AG09319 (cell line): ENCODE measurements around the gene BOD1L2.

ENCODE experiments used
- DNase-seq: peaks from one replicate; pipeline ENCODE4 v3.0.0-alpha.2; 2010; ENCODE audit warnings: low read depth; ENCODE audit errors: extremely low read depth
- TF ChIP-seq, protein P1 (sequence below): IDR thresholded peaks from 2 replicates; pipeline ENCODE4 v1.5.1; 2011; ENCODE audit warnings: low read depth, mild to moderate bottlenecking, inconsistent platforms, low read length, moderate library complexity

BOD1L2 gene

DNA sequence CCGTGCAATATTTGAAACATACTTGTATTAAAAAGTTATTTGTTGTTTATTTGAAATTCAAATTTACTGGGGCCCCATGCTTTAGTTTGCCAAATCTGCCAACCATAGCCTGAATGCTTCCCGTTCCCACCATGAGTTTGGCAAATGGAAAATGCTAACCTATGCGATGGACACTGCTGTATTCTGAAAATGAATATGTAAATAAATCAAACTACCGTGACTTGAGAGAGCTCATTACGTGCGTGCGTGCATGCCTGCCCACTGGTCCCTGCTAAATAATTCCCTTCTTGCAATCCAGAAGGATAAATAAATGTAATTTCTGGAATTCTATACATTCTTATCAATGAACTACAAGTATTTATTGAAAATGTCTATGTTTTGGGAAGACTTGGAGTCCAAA, 3.2 kb downstream of the BOD1L2 start:
- TF ChIP-seq, protein P1, sequence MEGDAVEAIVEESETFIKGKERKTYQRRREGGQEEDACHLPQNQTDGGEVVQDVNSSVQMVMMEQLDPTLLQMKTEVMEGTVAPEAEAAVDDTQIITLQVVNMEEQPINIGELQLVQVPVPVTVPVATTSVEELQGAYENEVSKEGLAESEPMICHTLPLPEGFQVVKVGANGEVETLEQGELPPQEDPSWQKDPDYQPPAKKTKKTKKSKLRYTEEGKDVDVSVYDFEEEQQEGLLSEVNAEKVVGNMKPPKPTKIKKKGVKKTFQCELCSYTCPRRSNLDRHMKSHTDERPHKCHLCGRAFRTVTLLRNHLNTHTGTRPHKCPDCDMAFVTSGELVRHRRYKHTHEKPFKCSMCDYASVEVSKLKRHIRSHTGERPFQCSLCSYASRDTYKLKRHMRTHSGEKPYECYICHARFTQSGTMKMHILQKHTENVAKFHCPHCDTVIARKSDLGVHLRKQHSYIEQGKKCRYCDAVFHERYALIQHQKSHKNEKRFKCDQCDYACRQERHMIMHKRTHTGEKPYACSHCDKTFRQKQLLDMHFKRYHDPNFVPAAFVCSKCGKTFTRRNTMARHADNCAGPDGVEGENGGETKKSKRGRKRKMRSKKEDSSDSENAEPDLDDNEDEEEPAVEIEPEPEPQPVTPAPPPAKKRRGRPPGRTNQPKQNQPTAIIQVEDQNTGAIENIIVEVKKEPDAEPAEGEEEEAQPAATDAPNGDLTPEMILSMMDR = no peak
- DNase-seq = no peak

DNA sequence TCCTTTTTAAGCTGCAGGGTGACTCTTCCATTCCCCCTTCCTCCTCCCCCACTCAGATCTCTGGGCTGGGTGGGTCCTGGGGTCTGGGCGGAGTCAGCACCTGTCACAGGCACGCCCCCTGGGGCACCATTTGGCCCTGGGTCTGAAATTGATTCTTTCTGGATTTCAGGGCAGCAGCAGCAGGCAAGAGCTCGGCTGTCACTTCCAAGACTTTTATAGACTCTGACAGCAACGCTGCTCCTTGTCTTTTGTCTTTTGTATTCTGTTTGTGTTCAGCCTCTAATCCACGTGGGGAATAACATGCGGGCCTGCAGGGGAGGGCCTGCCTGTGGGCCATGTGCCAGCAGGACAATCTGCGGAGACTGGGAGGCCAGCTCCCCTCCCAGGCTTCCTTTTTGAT, 3.9 kb downstream of the BOD1L2 start:
- no peak for DNase-seq
- TF ChIP-seq, protein P1 = no peak

DNA sequence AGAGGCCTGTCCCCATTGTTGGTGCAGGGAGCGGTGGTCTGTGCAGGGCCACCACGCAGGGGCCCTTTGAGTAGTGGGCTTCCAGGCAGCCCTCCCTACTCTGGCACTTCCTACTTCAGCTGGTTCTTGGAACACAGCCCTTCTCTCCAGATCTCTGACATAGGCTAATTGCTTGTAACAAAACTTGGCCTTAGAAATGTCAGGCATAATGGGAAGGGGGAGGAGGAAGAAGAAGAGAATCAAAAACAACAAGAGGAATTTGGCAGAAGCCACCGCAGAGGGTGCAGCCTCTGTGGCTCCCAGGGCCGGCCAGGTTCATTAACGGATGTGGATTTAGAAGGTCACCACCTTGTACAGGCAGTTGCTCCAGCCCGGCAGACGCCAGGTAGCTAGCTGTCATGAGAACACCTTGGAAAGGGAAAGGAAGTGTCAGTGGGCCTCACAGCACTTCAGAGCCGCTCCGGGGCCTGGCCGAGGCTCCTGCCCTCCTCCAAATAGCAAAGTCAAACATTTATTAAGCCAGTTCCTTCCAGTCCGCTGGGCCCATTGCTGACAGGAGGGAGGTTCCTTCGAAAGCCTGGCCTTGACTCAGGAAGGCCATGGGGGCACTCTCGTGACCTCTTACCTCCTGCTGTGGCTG, 7.4 kb downstream of the BOD1L2 start:
- TF ChIP-seq, protein P1 = no peak
- DNase-seq = no peak

DNA sequence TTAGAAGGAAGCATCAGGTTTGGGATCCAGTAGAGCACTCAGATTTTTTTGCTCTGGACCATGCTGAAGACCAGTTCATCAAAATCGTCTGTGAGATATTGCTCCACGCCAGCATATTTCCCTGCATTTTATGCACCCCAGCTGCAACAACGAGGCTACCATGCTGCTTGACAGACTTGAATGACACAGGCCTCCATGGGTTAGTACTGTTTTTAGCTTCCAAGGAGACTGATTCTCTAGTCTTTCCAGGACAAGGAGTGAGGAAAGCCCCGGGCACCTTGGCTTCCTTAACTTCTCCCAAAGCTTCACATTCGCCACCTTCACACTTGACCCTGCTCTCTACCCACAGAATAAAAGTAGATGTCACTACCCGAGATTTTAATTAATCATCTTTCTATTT, 17.5 kb downstream of the BOD1L2 start:
- DNase-seq = no peak
- TF ChIP-seq, protein P1 = no peak

DNA sequence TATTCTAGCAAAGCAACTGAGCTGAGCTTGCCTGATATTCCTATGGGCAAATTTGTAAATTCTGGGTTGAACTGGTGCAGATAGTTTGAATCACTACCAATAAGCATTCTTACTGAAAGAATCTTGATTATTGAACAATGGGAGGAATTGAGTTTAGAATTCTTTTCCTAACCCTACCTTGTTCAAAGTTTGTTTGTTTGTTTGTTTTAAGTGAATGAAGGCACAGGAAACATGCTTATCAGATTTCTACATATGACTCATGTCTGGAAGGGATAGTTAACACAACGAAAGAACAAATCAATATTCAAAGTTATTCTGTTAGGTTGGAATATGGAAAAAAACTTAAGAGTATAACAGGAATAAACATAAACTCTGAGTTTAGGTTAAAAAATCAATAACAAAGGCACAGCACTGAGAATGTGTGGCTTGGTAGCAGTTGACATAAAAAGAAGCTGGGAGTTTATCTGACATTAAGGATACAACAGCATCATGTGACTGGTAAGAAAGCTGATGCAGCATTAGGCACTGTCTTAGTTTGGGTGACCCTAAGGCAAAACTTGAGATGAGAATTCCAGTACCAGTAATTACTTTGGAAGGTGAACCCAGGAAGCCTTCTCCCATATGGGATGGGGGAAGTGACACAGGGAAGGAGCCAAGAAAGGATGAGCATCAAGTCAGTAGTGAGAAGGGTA, 20.9 kb downstream of the BOD1L2 start:
- no peak for DNase-seq
- TF ChIP-seq, protein P1 = no peak

DNA sequence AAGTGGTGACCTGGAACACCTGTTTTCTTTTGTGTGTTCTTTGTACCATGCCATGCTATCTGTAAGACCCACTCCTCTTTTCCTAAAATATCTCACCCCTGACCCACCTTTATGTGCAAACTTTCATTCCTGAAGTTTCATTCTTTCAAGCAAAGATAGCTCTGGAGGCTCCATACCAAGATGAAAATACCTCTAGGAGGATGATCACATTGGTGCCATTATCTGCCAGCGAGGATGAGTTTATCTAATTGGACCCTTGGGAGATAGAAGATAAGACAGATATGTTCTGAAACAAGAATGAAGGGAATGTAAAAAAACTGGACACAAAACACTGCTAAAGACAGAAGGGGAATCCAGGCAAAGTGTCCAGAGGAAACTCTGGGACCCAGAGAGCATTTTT, 24.1 kb downstream of the BOD1L2 start:
- TF ChIP-seq, protein P1 = no peak
- no peak for DNase-seq

DNA sequence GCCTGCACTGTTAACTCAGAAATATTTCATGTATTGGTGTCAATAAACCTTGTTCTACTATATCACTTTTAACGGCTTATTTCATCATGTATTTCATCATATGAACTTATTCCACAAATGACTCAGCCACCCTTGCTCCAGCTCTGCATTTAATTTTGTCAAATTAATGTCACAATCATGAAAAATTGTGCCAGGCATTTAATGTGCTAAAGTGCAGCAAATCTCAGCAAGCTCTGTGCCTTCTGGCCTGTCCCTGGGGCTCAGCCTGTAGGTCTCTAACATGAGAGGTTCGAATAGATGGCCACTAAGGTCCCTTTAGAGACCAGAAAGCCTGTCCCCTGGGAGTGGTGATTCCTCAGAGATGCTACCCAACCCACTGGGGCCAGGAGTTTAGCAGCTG, 28.6 kb downstream of the BOD1L2 start:
- TF ChIP-seq, protein P1 = no peak

More for the DNA sequence above, 28.6 kb downstream of the BOD1L2 start:
- DNase-seq = no peak
